Fibroblast of lung (primary cell): ENCODE measurements around the gene PSD4. TPM values are rescaled to one million over a fixed set of nuclear protein-coding genes. Genes with fewer than 3 reads are reported as not detected.

Source experiments
- DNase-seq, 2 donors: peaks; one replicate each; pipeline versions ENCODE4 v3.0.0 to v3.0.0-alpha.2; 2010; ENCODE audit warnings: low read depth in 2 of 2
- H2AFZ ChIP-seq: 2 replicates; pipeline ENCODE4 v1.5.1; 2012; ENCODE audit warnings: low read length, control low read depth, inconsistent platforms
- H3K27ac ChIP-seq: 2 replicates; pipeline ENCODE4 v1.5.1; 2011; ENCODE audit warnings: low read length, control low read depth; ENCODE audit not compliant: insufficient read depth
- H3K27me3 ChIP-seq: 2 replicates; pipeline ENCODE4 v1.5.1; 2011; ENCODE audit warnings: mild to moderate bottlenecking, low read length; ENCODE audit not compliant: control insufficient read depth, insufficient read depth
- H3K36me3 ChIP-seq: 2 replicates; pipeline ENCODE4 v1.5.1; 2011; ENCODE audit warnings: low read length; ENCODE audit not compliant: control insufficient read depth, insufficient read depth
- H3K4me1 ChIP-seq: 2 replicates; pipeline ENCODE4 v1.5.1; 2011; ENCODE audit warnings: low read length; ENCODE audit not compliant: control insufficient read depth, insufficient read depth; ENCODE audit errors: extremely low read depth
- H3K4me2 ChIP-seq: 2 replicates; pipeline ENCODE4 v1.5.1; 2011; ENCODE audit warnings: low read length, control low read depth; ENCODE audit not compliant: insufficient read depth; ENCODE audit errors: extremely low read depth
- H3K4me3 ChIP-seq, 4 experiments: fragments of 200-600 bp in 1 of 4; sonication (generic) in 1 of 4; replicated peaks in 1 of 4; 2 replicates each; pipeline ENCODE4 v1.5.1; 2011 to 2016; ENCODE audit warnings: low read length in 4 of 4, low read depth in 3 of 4, mild to moderate bottlenecking in 3 of 4, control low read depth in 2 of 4, inconsistent platforms in 1 of 4, mixed read lengths in 1 of 4; ENCODE audit not compliant: insufficient read depth in 1 of 4; ENCODE audit errors: control extremely low read depth in 1 of 4
- H3K79me2 ChIP-seq: 2 replicates; pipeline ENCODE4 v1.5.1; 2012; ENCODE audit warnings: mild to moderate bottlenecking, low read length, inconsistent platforms; ENCODE audit not compliant: control insufficient read depth, insufficient read depth
- H3K9ac ChIP-seq: 2 replicates; pipeline ENCODE4 v1.5.1; 2011; ENCODE audit warnings: mild to moderate bottlenecking, low read length, control low read depth; ENCODE audit not compliant: insufficient read depth
- H3K9me3 ChIP-seq: 2 replicates; pipeline ENCODE4 v1.5.1; 2012; ENCODE audit warnings: low read depth, low read length; ENCODE audit not compliant: control insufficient read depth, insufficient read depth
- H4K20me1 ChIP-seq: 2 replicates; pipeline ENCODE4 v1.5.1; 2011; ENCODE audit warnings: low read length; ENCODE audit not compliant: control insufficient read depth, insufficient read depth; ENCODE audit errors: extremely low read depth
- CTCF ChIP-seq, 2 donors: IDR thresholded peaks in 1 of 2; conservative IDR thresholded peaks in 1 of 2; 1 replicate in 1 of 2; 2 replicates in 1 of 2; pipeline ENCODE4 v1.5.1; 2011 to 2012; ENCODE audit warnings: low read length in 2 of 2, control low read depth in 1 of 2, inconsistent platforms in 1 of 2, low read depth in 1 of 2, mild to moderate bottlenecking in 1 of 2
- EZH2 ChIP-seq: IDR thresholded peaks from 2 replicates; pipeline ENCODE4 v1.5.1; 2012; ENCODE audit warnings: low read length, control low read depth, mild to moderate bottlenecking; ENCODE audit errors: missing control alignments
- polyA plus RNA-seq, 2 donors: library from polyadenylated mRNA; depleted of rRNA in 1 of 2; stranded (reverse) in 1 of 2; unstranded in 1 of 2; fragments of >200 nt; gene quantifications; 2 replicates each; pipeline ENCODE4 v1.2.1, GENCODE V29; 2011 to 2012; ENCODE audit warnings: missing spikeins in 1 of 2
- total RNA-seq: library from RNA; depleted of rRNA; stranded (reverse); fragments of >200 nt; gene quantifications from 2 replicates; pipeline ENCODE4 v1.2.1, GENCODE V29; 2014

The PSD4 gene
- total and polyA plus RNA-seq, 2 donors (not counting 1 experiment from before 2014, with no cell fraction given), result 1.0 to 6.1 TPM

- no peak overlapping the region for H3K4me2 ChIP-seq
- no peaks in the 10 kb centered on the region for H3K27me3 ChIP-seq
- H3K4me3 ChIP-seq, result no peak overlapping the region
- no peaks in the 10 kb centered on the region for H3K36me3 ChIP-seq
- H2AFZ ChIP-seq, result no peak overlapping the region
- no peak for DNase-seq
- H3K4me1 ChIP-seq, result no peaks in the 10 kb centered on the region
- H3K27ac ChIP-seq, result no peak overlapping the region
- TF ChIP-seq EZH2, result no peak
- no peak for TF ChIP-seq CTCF (conservative IDR thresholded peaks at IDR 0.05 in 1 of 2, IDR thresholded peaks at IDR 0.05 in 1 of 2; ENCODE audit: low read depth in 1 of 2, low read length in 2 of 2)
- no peak overlapping the region for H3K9ac ChIP-seq
- no peaks in the 10 kb centered on the region for H3K79me2 ChIP-seq
- no peaks in the 10 kb centered on the region for H4K20me1 ChIP-seq
- no peaks in the 10 kb centered on the region for H3K9me3 ChIP-seq
Observed at GRCh38 chr2:113182471-113183260, 8.9 kb downstream of the PSD4 start.

GRCh38 chr2:113183264-113183663 is 9.5 kb downstream of the PSD4 start:
- DNase-seq, result no peak
- Histone ChIP-seq H3K4me2 (no peak overlapping the region), H4K20me1 (no peaks in the 10 kb centered on the region), H3K9me3 (no peaks in the 10 kb centered on the region), H3K4me1 (no peaks in the 10 kb centered on the region), H3K27ac (no peak overlapping the region), H3K27me3 (no peaks in the 10 kb centered on the region), H3K4me3 (no peak overlapping the region), H2AFZ (no peak overlapping the region), H3K36me3 (no peaks in the 10 kb centered on the region), H3K79me2 (no peaks in the 10 kb centered on the region), H3K9ac (no peak overlapping the region)
- TF ChIP-seq EZH2 (no peak), CTCF (conservative IDR thresholded peaks at IDR 0.05 in 1 of 2, IDR thresholded peaks at IDR 0.05 in 1 of 2; ENCODE audit: low read depth in 1 of 2, low read length in 2 of 2) (no peak)

- no peak overlapping the region for H3K4me3 ChIP-seq
- no peaks in the 10 kb centered on the region for H3K4me1 ChIP-seq
- no peak overlapping the region for H3K4me2 ChIP-seq
- no peak for DNase-seq
- H3K79me2 ChIP-seq, result no peaks in the 10 kb centered on the region
- no peaks in the 10 kb centered on the region for H3K9me3 ChIP-seq
- no peaks in the 10 kb centered on the region for H3K36me3 ChIP-seq
- H4K20me1 ChIP-seq, result no peaks in the 10 kb centered on the region
- no peak overlapping the region for H3K9ac ChIP-seq
- TF ChIP-seq CTCF (conservative IDR thresholded peaks at IDR 0.05 in 1 of 2, IDR thresholded peaks at IDR 0.05 in 1 of 2; ENCODE audit: low read depth in 1 of 2, low read length in 2 of 2) (no peak), EZH2 (no peak)
- H2AFZ ChIP-seq, result no peak overlapping the region
- H3K27ac ChIP-seq, result no peak overlapping the region
- no peaks in the 10 kb centered on the region for H3K27me3 ChIP-seq
Observed at GRCh38 chr2:113183703-113184102, 9.9 kb downstream of the PSD4 start.
